HepG2 (cell line): ENCODE measurements around the gene YIPF3. TPM values are rescaled to one million over a fixed set of nuclear protein-coding genes. Genes with fewer than 3 reads are reported as not detected.

Experiments
- ATAC-seq: fragments of 200-7000 bp; cut with Tn5 transposase; 3 replicates; pipeline ENCODE4 v1.9.1; 2020; ENCODE audit warnings: mild to moderate bottlenecking, moderate library complexity
- BruUV-seq: library from RNA; stranded (reverse); fragments of 400-500 nt; replicated peaks from 2 replicates; lab custom pipeline; 2021; lab: Mats Ljungman, UMichigan
- CTCF ChIA-PET: fragments of 300-600 bp; formaldehyde crosslinking; extraction: SDS; loops from one replicate; lab custom pipeline; 2021; ENCODE audit warnings: low total read pairs, inconsistent platforms, low intra/inter-chr PET ratio; lab: Yijun Ruan, JAX
- POLR2A ChIA-PET: fragments of 350-600 bp; sonication (Branson Sonifier 250); formaldehyde crosslinking; loops from one replicate; lab custom pipeline; 2020; ENCODE audit warnings: antibody characterized with exemption, inconsistent platforms; lab: Yijun Ruan, JAX
- DNase-seq: peaks from one replicate; pipeline ENCODE4 v3.0.0-alpha.2; 2015; ENCODE audit warnings: low spot score
- FAIRE-seq: peaks from 3 replicates; lab custom pipeline; 2011; peaks lifted over from hg19 to GRCh38; lab: Jason Lieb, UNC
- H2AFZ ChIP-seq: one replicate; pipeline ENCODE4 v1.6.1; 2011; ENCODE audit warnings: low read length, inconsistent platforms
- H3K27ac ChIP-seq: fragments of 300-600 bp; 3 replicates; pipeline ENCODE4 v1.8.0; 2011; ENCODE audit warnings: mixed run types, mild to moderate bottlenecking, mixed read lengths, low read length, inconsistent platforms; ENCODE audit not compliant: insufficient read depth; ENCODE audit errors: extremely low read length
- H3K27me3 ChIP-seq, 2 experiments: fragments of 200-600 bp in 1 of 2; 2 replicates in 1 of 2; 3 replicates in 1 of 2; pipeline versions ENCODE4 v1.6.0 to v1.8.0; 2011; ENCODE audit warnings: low read length in 2 of 2, mild to moderate bottlenecking in 2 of 2, moderate library complexity in 2 of 2, inconsistent platforms in 1 of 2; ENCODE audit not compliant: insufficient read depth in 2 of 2, control insufficient read depth in 1 of 2
- H3K36me3 ChIP-seq, 2 experiments: fragments of 200-600 bp in 1 of 2; replicated peaks in 1 of 2; 2 replicates in 1 of 2; 3 replicates in 1 of 2; pipeline versions ENCODE4 v1.5.1 to v1.8.0; 2011; ENCODE audit warnings: low read length in 2 of 2, inconsistent platforms in 1 of 2; ENCODE audit not compliant: insufficient read depth in 2 of 2, control insufficient read depth in 1 of 2
- H3K4me1 ChIP-seq: 2 replicates; pipeline ENCODE4 v1.5.1; 2012; ENCODE audit warnings: low read length, inconsistent platforms; ENCODE audit not compliant: insufficient read depth
- H3K4me2 ChIP-seq: 2 replicates; pipeline ENCODE4 v1.6.0; 2011; ENCODE audit warnings: low read depth, low read length, inconsistent platforms
- H3K4me3 ChIP-seq, 3 experiments: fragments of 200-600 bp in 1 of 3; sonication (generic), shearing (Covaris generic) in 1 of 3; replicated peaks in 1 of 3; 2 replicates each; pipeline ENCODE4 v1.5.1; 2011 to 2016; ENCODE audit warnings: low read length in 3 of 3, inconsistent platforms in 2 of 3, low read depth in 2 of 3, mild to moderate bottlenecking in 2 of 3, control low read depth in 1 of 3, mixed read lengths in 1 of 3; ENCODE audit not compliant: insufficient read depth in 1 of 3
- H3K79me2 ChIP-seq: one replicate; pipeline ENCODE4 v1.6.1; 2011; ENCODE audit warnings: low read length, inconsistent platforms; ENCODE audit not compliant: insufficient read depth
- H3K9ac ChIP-seq: 2 replicates; pipeline ENCODE4 v1.6.0; 2011; ENCODE audit warnings: mild to moderate bottlenecking, low read depth, low read length, inconsistent platforms; ENCODE audit not compliant: insufficient read depth
- H3K9me3 ChIP-seq: 2 replicates; pipeline ENCODE4 v1.5.1; 2012; ENCODE audit warnings: mild to moderate bottlenecking, low read length
- H4K20me1 ChIP-seq: 2 replicates; pipeline ENCODE4 v1.6.0; 2011; ENCODE audit warnings: inconsistent platforms, mild to moderate bottlenecking, low read length, moderate library complexity; ENCODE audit not compliant: insufficient read depth
- CHCHD3 ChIP-seq: sonication (generic); formaldehyde crosslinking; IDR thresholded peaks from 2 replicates; pipeline ENCODE4 v1.8.0; 2022; ENCODE audit warnings: mild to moderate bottlenecking, missing genetic modification reagents, moderate library complexity
- NFE2L2 ChIP-seq: fragments of 150-350 bp; IDR thresholded peaks from 2 replicates; pipeline ENCODE4 v1.6.1; 2014; ENCODE audit warnings: low read length
- SCMH1 ChIP-seq: sonication (generic); formaldehyde crosslinking; IDR thresholded peaks from 2 replicates; pipeline ENCODE4 v1.9.0; 2021; ENCODE audit warnings: missing genetic modification reagents, mild to moderate bottlenecking, borderline replicate concordance
- SSRP1 ChIP-seq: IDR thresholded peaks from 2 replicates; pipeline ENCODE4 v1.6.1; 2016; ENCODE audit warnings: control low read depth
- TAF15 ChIP-seq: fragments of 200-400 bp; formaldehyde crosslinking; IDR thresholded peaks from one replicate; pipeline ENCODE4 v1.6.1; 2018; ENCODE audit warnings: mild to moderate bottlenecking, low read depth, low read length; ENCODE audit not compliant: poor library complexity, severe bottlenecking
- ZNF232 ChIP-seq: sonication (generic); formaldehyde crosslinking; IDR thresholded peaks from 2 replicates; pipeline ENCODE4 v1.4.0; 2020; ENCODE audit warnings: missing genetic modification reagents, borderline replicate concordance
- ZNF3 ChIP-seq: IDR thresholded peaks from 2 replicates; pipeline ENCODE4 v1.7.0; 2017; ENCODE audit warnings: inconsistent platforms
- WGBS: methylation state at CpG from one replicate; pipeline ENCODE4 v1.1.6; 2017; ENCODE audit warnings: low lambda C conversion rate; 5-methylcytosine and 5-hydroxymethylcytosine counted together
- in situ Hi-C: cut with HindIII; loops from 2 replicates; pipeline ENCODE4 v1.10.0; 2017; ENCODE audit warnings: low pct_unique_long_range_greater_than_20kb; ENCODE audit not compliant: extremely low pct_ligation_motif_present
- intact Hi-C: fragments of 100-400 bp; cut with micrococcal nuclease; formaldehyde crosslinking; loops from one replicate; pipeline ENCODE4 v1.10.0; 2022; ENCODE audit not compliant: unreplicated experiment
- polyA plus RNA-seq, 8 experiments: library from polyadenylated mRNA; depleted of rRNA in 3 of 8; stranded (reverse) in 7 of 8; unstranded in 1 of 8; fragments of >200 nt; fragmentation: Illumina TruSeq in 4 of 8; extraction: Trizol in 4 of 8; gene quantifications; 2 replicates each; pipeline versions ENCODE4 v1.2.1 to v1.2.3, GENCODE V29; 2011 to 2016; ENCODE audit warnings: low read depth in 4 of 8, missing spikeins in 1 of 8, mixed read lengths in 1 of 8; ENCODE audit not compliant: insufficient read depth in 1 of 8
- total RNA-seq, 5 experiments: library from RNA; depleted of rRNA; stranded (reverse); fragments of >200 nt; fragmentation: Illumina TruSeq; extraction: Trizol; gene quantifications; 2 replicates each; pipeline ENCODE4 v1.2.3, GENCODE V29; 2016; ENCODE audit warnings: low read depth in 1 of 5
- TF ChIP-seq, protein P1 (sequence below): sonication (generic); formaldehyde crosslinking; IDR thresholded peaks from 2 replicates; pipeline ENCODE4 v1.8.1; 2023; ENCODE audit warnings: mild to moderate bottlenecking, missing genetic modification reagents, borderline replicate concordance
- TF ChIP-seq, protein P2 (sequence below): conservative IDR thresholded peaks from 2 replicates; pipeline ENCODE4 v1.6.1; 2018; ENCODE audit warnings: missing genetic modification reagents

YIPF3 gene
- total and polyA plus RNA-seq, 2 of the 13 experiments (the other 11 are each of a cell fraction or from before 2014, with no cell fraction given): 107 to 206 TPM

DNA sequence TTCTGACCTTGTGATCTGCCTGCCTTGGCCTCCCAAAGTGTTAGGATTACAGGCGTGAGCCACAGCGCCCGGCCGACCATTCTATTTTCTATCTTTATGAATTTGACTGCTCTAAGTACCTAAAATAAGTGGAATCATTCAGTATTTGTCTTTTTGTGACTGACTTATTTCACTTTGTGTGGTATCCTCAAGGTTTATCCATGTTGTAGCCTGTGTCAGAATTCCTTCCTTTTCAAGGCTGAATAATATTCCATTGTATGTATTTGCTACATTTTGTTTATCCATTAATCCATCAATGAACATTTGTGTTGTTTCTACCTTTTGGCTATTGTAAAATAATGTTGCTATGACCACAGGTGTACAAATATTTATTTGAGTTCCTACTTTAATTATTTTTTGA is 44.2 kb downstream of the YIPF3 start:
- Histone ChIP-seq H3K9ac (no peak overlapping the region), H3K27me3 (peaks cover 0 to 17% of the 10 kb centered on the region in 2 experiments; a peak in 2 of 5 replicates), H3K4me3 (no peak overlapping the region), H3K4me2 (no peak overlapping the region), H4K20me1 (no peaks in the 10 kb centered on the region), H3K36me3 (no peaks in the 10 kb centered on the region), H3K27ac (no peak overlapping the region), H3K4me1 (peaks cover 7% of the 10 kb centered on the region), H3K9me3 (no peaks in the 10 kb centered on the region), H2AFZ (no peak overlapping the region), H3K79me2 (no peaks in the 10 kb centered on the region)
- WGBS: 79% methylated on average over 4 of the region's 4 CpGs
- intact Hi-C loops (no loop called here), in situ Hi-C loops (no loop called here)
- ChIA-PET CTCF (no interaction called here), POLR2A (no interaction called here)
- DNase-seq (no peak), ATAC-seq (no peak), FAIRE-seq (no peak)
- TF ChIP-seq ZNF232 (CRISPR knock-in tag) (no peak), TAF15 (no peak), NFE2L2 (no peak), SSRP1 (CRISPR knock-in tag) (no peak), SCMH1 (no peak), ZNF3 (CRISPR knock-in tag) (no peak), CHCHD3 (CRISPR knock-in tag) (no peak)
- TF ChIP-seq, protein P1, sequence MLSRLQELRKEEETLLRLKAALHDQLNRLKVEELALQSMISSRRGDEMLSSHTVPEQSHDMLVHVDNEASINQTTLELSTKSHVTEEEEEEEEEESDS (CRISPR knock-in tag): no peak
- TF ChIP-seq, protein P2, sequence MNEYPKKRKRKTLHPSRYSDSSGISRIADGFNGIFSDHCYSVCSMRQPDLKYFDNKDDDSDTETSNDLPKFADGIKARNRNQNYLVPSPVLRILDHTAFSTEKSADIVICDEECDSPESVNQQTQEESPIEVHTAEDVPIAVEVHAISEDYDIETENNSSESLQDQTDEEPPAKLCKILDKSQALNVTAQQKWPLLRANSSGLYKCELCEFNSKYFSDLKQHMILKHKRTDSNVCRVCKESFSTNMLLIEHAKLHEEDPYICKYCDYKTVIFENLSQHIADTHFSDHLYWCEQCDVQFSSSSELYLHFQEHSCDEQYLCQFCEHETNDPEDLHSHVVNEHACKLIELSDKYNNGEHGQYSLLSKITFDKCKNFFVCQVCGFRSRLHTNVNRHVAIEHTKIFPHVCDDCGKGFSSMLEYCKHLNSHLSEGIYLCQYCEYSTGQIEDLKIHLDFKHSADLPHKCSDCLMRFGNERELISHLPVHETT (CRISPR knock-in tag): no peak
- no TSS peak for BruUV-seq
